A375 (cell line): ENCODE measurements around the gene MIGA2. TPM values are rescaled to one million over a fixed set of nuclear protein-coding genes. Genes with fewer than 3 reads are reported as not detected.

Experiments
- total RNA-seq: library from RNA; depleted of rRNA; stranded (reverse); fragments of >200 nt; shearing (Covaris generic); gene quantifications from 2 replicates; pipeline ENCODE4 v1.2.3, GENCODE V29; 2014; rRNA removed

Gene MIGA2, protein sequence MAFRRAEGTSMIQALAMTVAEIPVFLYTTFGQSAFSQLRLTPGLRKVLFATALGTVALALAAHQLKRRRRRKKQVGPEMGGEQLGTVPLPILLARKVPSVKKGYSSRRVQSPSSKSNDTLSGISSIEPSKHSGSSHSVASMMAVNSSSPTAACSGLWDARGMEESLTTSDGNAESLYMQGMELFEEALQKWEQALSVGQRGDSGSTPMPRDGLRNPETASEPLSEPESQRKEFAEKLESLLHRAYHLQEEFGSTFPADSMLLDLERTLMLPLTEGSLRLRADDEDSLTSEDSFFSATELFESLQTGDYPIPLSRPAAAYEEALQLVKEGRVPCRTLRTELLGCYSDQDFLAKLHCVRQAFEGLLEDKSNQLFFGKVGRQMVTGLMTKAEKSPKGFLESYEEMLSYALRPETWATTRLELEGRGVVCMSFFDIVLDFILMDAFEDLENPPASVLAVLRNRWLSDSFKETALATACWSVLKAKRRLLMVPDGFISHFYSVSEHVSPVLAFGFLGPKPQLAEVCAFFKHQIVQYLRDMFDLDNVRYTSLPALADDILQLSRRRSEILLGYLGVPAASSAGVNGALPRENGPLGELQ
- total RNA-seq = 23.6 and 30.1 TPM in 2 replicates

DNA sequence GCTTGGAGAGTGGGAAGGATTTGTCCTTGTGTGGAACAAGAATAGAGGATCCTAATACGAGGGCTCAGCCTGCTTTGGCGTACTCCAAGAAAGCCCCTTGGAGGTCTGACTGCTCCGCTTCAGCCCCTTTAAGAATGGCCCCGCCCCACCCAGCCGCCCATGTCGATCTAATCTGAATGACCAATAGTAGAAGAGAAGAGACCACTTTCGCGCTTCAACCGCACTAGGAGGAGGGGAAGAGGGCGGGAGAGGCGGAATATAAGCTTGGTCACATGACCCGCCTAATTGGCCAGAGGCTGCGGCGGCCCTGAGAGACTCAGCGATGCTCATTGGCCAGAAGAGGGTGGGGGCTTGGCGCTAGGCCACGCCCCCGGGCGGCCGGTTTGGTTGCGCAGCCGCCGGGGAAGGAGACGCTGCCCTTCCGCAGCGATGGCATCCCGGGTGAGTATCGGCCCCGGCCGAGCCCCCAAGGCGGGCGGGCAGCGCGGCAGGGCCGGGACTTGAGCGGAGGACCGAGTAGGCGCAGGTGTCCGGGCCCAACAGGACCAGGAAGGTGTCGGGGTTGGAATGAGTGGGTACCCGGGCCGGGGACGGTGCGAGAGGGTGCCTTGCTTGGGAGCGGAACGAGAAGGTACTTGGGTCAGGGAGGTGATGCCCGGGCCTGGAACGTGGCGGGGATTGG, at the start of gene MIGA2:
Gene MIGA2, plus strand, starts transcription at position 386 of the 682 bp plus-strand sequence. CDS start 3,969 bp downstream, outside the sequence.

DNA sequence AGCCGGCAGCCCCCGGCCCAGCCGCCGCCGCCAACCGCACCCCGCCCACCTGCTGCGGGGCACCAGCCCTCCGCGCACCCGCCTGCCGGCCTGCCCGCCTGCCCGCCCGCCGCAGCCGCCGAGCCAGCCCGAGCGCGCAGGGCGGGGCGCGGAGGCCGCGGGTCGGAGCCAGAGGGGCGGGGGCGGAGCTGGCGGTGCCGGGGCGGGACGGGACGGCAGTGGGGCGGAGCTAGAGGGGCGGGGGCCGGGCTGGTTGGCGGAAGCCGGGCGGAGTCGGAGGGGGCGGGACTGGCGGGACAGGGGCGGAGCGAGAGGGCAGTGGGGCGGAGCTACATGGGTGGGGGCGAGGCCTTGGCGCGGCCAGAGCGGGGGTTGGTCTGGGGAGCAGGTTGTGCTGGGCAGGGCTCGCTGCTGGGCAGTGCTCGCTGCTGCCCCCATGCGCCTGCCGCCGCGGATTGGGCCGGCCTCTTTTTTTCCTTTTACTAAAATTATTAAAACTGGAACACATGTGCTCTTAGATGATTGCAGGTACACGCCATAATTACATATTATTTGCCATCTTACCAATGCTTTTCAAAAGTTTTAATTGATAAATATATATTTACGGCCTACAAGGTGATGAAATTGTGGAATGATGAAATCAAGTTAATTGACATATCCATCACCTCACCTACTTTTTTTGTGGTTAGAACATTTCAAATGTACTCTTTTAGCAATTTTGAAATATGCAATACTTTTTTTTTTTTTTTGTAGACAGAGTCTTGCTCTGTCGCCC, 8.0 kb upstream of the MIGA2 start, which contains the start of gene SH3GLB2:
Gene SH3GLB2, minus strand, starts transcription at position 140 of the 775 bp plus-strand sequence. CDS start 177 bp downstream, outside the sequence.

DNA sequence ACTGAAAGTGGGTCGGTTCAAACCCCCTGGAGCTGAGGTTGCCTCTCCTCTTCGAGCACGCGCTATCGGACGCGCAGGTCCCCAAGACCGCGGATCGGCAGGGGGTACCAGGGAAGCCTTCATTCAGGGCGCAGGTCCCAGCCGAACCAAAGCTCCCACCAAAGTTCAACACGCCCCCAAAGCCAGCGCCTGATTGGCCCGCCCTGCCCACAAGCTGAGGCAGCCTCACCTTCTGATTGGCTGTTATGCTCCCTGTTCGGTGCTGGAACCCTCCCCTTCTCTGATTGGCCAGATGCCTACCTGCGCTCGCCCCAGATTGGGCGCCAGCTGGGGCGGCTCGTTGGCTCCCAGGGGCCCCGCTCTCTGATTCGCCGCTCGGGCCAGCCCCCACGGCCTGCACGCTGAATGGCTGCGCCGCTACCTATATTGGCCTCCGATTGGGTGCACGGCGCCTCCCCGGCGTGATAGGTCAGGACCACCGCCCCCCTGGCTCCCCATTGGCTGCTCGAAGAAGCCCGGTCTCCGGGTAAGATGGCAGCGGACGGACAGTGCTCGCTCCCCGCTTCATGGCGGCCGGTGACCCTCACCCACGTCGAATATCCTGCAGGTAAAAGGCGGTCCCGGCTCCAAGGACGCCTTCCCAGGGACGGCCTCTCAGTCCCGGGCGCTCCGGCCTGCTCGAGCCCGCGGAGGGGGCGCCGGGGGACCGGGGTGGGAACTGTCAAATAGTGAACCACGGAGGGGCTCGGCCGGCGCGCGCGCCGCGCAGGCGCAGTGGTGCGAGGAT, 44.4 kb downstream of the MIGA2 start, which contains the start of gene DOLPP1:
Gene DOLPP1, plus strand, starts transcription at position 511 of the 787 bp plus-strand sequence. Its CDS starts 21 bp downstream, at position 532.

DNA sequence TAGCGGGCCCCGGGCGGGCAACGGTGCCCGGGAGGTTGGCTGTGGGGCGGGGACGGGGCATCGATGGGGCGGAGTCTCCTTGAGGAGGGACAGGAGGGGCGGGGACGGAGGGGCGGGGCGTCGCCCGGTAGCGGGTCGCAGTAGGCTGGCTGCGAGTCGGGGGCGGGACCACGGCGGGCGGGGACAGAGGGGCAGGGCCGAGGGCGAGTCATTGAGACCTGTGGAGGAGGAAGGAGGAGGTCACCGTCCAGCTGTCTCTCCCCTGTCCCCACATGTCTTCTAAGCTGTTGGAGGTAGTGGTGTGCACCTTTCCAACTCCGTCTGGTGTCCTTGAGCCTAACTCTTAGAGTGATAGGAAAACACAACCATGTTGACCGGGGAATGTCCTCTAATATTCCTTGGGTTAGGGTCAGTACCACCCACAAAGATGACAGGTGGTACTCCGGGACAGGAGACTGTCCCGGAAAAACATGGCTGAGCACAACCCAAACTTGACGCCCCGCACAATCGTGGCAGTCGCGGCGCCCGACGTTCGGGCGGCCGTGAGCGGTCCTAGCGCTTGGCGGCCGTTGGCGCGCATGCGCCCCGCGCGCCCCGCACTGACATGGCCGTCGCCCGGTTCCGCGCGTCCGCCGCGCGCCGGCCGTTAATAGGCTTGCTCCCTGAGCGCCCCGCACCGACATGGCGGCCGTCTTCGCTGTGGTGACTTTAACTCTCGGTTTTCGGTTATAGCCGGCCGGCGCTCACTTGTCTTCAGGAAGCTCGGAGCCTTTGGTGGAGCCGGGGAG, 74.5 kb downstream of the MIGA2 start, which contains the start of the genes CRAT and PTPA:
Gene CRAT, minus strand, starts transcription at position 54 of the 788 bp plus-strand sequence. CDS start 284 bp downstream, outside the sequence.
Gene PTPA, plus strand, starts transcription at position 676 of the 788 bp plus-strand sequence. CDS start 186 bp downstream, outside the sequence.

Other genes starting within 250 kb of the MIGA2 start
- 11.1 and 12.6 TPM in 2 replicates for gene TBC1D13, start 249.4 kb upstream of the MIGA2 start, total RNA-seq
- gene ENDOG, start 218.1 kb upstream of the MIGA2 start, total RNA-seq = 28.2 and 29.4 TPM in 2 replicates
- 35.0 and 54.4 TPM in 2 replicates for gene SPOUT1, start 206.8 kb upstream of the MIGA2 start, total RNA-seq
- 11.1 and 13.8 TPM in 2 replicates for gene KYAT1, start 154.7 kb upstream of the MIGA2 start, total RNA-seq
- gene LRRC8A, start 154.5 kb upstream of the MIGA2 start, total RNA-seq = 38.5 and 42.1 TPM in 2 replicates
- gene PHYHD1, start 115.6 kb upstream of the MIGA2 start, total RNA-seq = not detected in 2 replicates
- gene DOLK, start 89.0 kb upstream of the MIGA2 start, total RNA-seq = 15.7 and 19.6 TPM in 2 replicates
- gene NUP188, start 88.9 kb upstream of the MIGA2 start, total RNA-seq = 56.5 and 64.3 TPM in 2 replicates
- gene SH3GLB2, start 8.3 kb upstream of the MIGA2 start, total RNA-seq = 53.9 and 63.8 TPM in 2 replicates
- gene DOLPP1, start 44.5 kb downstream of the MIGA2 start, total RNA-seq = 20.6 and 28.8 TPM in 2 replicates
- 21.2 and 31.1 TPM in 2 replicates for gene CRAT, start 74.2 kb downstream of the MIGA2 start, total RNA-seq
- gene PTPA, start 74.8 kb downstream of the MIGA2 start, total RNA-seq = 151 and 163 TPM in 2 replicates
- 45.8 and 60.8 TPM in 2 replicates for gene IER5L, start 141.6 kb downstream of the MIGA2 start, total RNA-seq